GM23248 (cell line): Measurements from ENCODE around the gene TET2.

Experiments used
- EZH2 ChIP-seq: fragments of 200-600 bp; sonication (generic); IDR thresholded peaks from 2 replicates; pipeline ENCODE4 v1.6.1; 2018; ENCODE audit warnings: antibody characterized with exemption, mild to moderate bottlenecking; ENCODE audit not compliant: insufficient read depth, poor library complexity, severe bottlenecking
- EZH2phosphoT487 ChIP-seq: fragments of 200-600 bp; sonication (generic); IDR thresholded peaks from 2 replicates; pipeline ENCODE4 v1.6.1; 2018; ENCODE audit warnings: antibody characterized with exemption, moderate library complexity, mild to moderate bottlenecking, low read depth; ENCODE audit not compliant: insufficient read depth

GRCh38 chr4:105189855-105190650 lies 43.4 kb downstream of the TET2 start:
- no peak for TF ChIP-seq EZH2phosphoT487
- TF ChIP-seq EZH2: no peak
